SK-MEL-5 (cell line): ENCODE results near the gene LIF. TPM values are rescaled to one million over a fixed set of nuclear protein-coding genes. Genes with fewer than 3 reads are reported as not detected.

Experiments used
- DNase-seq: peaks from one replicate; pipeline ENCODE4 v3.0.0-alpha.2; 2016; ENCODE audit warnings: low read depth, low spot score
- in situ Hi-C: cut with HindIII; loops from 2 replicates; pipeline ENCODE4 v1.10.0; 2016; ENCODE audit warnings: low sequenced_read_pairs, high pct_unique_total_duplicates, low pct_unique_long_range_greater_than_20kb
- total RNA-seq: library from RNA; depleted of rRNA; stranded (reverse); fragments of >200 nt; shearing (Covaris generic); gene quantifications from 2 replicates; pipeline ENCODE4 v1.2.3, GENCODE V29; 2014; rRNA removed

LIF gene
- total RNA-seq, 1 experiment from 2014 or later: 3.2 TPM

- in situ Hi-C loops: no loop called here
- DNase-seq: no peak
Observed at GRCh38 chr22:30193031-30193775, 53.4 kb downstream of the LIF start.

GRCh38 chr22:30192427-30192826, 54.1 kb downstream of the LIF start:
- DNase-seq: no peak
- in situ Hi-C loops: no loop called here

GRCh38 chr22:30191040-30191701, 55.4 kb downstream of the LIF start:
- in situ Hi-C loops: no loop called here
- DNase-seq: no peak

GRCh38 chr22:30190574-30190973, 56.0 kb downstream of the LIF start:
- DNase-seq: no peak
- in situ Hi-C loops: no loop called here

Other genes with a start within 250 kb of the LIF start
- not detected in 2 replicates for gene HORMAD2, start 166.3 kb downstream of the LIF start, total RNA-seq
- not detected in 2 replicates for gene OSM, start 20.1 kb upstream of the LIF start, total RNA-seq
- gene CASTOR1, start 42.7 kb upstream of the LIF start, total RNA-seq: 3.4 and 4.0 TPM in 2 replicates
- 38.2 and 46.8 TPM in 2 replicates for gene TBC1D10A, start 80.2 kb upstream of the LIF start, total RNA-seq
- gene SF3A1, start 110.1 kb upstream of the LIF start, total RNA-seq: 54.6 and 62.9 TPM in 2 replicates
- 0.59 and 0.82 TPM in 2 replicates for gene CCDC157, start 110.2 kb upstream of the LIF start, total RNA-seq
- gene RNF215, start 140.7 kb upstream of the LIF start, total RNA-seq: 12.2 and 14.2 TPM in 2 replicates
- 4.0 and 7.4 TPM in 2 replicates for gene SEC14L2, start 150.3 kb upstream of the LIF start, total RNA-seq
- 83.1 and 92.2 TPM in 2 replicates for gene MTFP1, start 179.0 kb upstream of the LIF start, total RNA-seq
- gene SEC14L3, start 225.3 kb upstream of the LIF start, total RNA-seq: not detected in 2 replicates